Esophagus (tissue), 2 donors: Measurements from ENCODE around the gene ZNF787. TPM values are rescaled to one million over a fixed set of nuclear protein-coding genes. Genes with fewer than 3 reads are reported as not detected.
A peak's percentile ranks its signal among the peaks of the same experiment; 100 is the strongest.

Experiments used
- H3K27ac ChIP-seq, 2 donors: one replicate each; pipeline ENCODE4 v1.5.1; 2013; ENCODE audit warnings: low read depth in 2 of 2, mild to moderate bottlenecking in 2 of 2, inconsistent platforms in 1 of 2, low read length in 1 of 2, moderate library complexity in 1 of 2
- H3K27me3 ChIP-seq, 2 donors: one replicate each; pipeline ENCODE4 v1.6.1; 2013; ENCODE audit warnings: low read length in 2 of 2, control low read depth in 1 of 2, mild to moderate bottlenecking in 1 of 2; ENCODE audit not compliant: insufficient read depth in 2 of 2, control insufficient read depth in 1 of 2
- H3K36me3 ChIP-seq, 2 donors: one replicate each; pipeline ENCODE4 v1.6.1; 2013; ENCODE audit warnings: low read length in 1 of 2; ENCODE audit not compliant: control insufficient read depth in 2 of 2, insufficient read depth in 2 of 2
- H3K4me1 ChIP-seq, 2 donors: one replicate each; pipeline ENCODE4 v1.6.1; 2013; ENCODE audit warnings: low read length in 1 of 2; ENCODE audit not compliant: control insufficient read depth in 2 of 2, insufficient read depth in 2 of 2
- H3K4me3 ChIP-seq, 2 donors: one replicate each; pipeline ENCODE4 v1.5.1; 2013; ENCODE audit warnings: low read length in 2 of 2, mild to moderate bottlenecking in 2 of 2, low read depth in 1 of 2, moderate library complexity in 1 of 2
- H3K9me3 ChIP-seq, 2 donors: one replicate each; pipeline ENCODE4 v1.6.1; 2013; ENCODE audit warnings: mild to moderate bottlenecking in 2 of 2, low read depth in 1 of 2, low read length in 1 of 2, moderate library complexity in 1 of 2; ENCODE audit not compliant: control insufficient read depth in 2 of 2, insufficient read depth in 1 of 2
- WGBS, 2 donors: extraction: QIAGEN DNeasy Blood & Tissue Kit; methylation state at CpG; one replicate each; pipeline ENCODE4 v1.1.7; 2013; 5-methylcytosine and 5-hydroxymethylcytosine counted together
- polyA plus RNA-seq, 2 donors: library from polyadenylated mRNA; stranded (reverse); fragments of 200-250 nt; gene quantifications; one replicate each; pipeline ENCODE4 v1.2.3, GENCODE V29; 2013
- donor health status: healthy with polysubstance abuse.
- donor health status: Bipolar disorder and iron deficiency.

Gene ZNF787
- polyA plus RNA-seq, 2 donors, result 17.0 to 19.0 TPM

- no peaks in the 10 kb centered on the region for H3K9me3 ChIP-seq
- H3K27ac ChIP-seq, result no peak overlapping the region
- 77 to 89% methylated on average over 10 of the region's 10 CpGs for WGBS, 2 donors
- H3K4me3 ChIP-seq, result no peak overlapping the region
- peaks cover 0 to 25% of the 10 kb centered on the region in 2 donors for H3K36me3 ChIP-seq
- H3K27me3 ChIP-seq, result no peaks in the 10 kb centered on the region
- H3K4me1 ChIP-seq, result peaks cover 4 to 6% of the 10 kb centered on the region in 2 donors
Observed at GRCh38 chr19:56145698-56146097, 24.6 kb upstream of the ZNF787 start.

DNA sequence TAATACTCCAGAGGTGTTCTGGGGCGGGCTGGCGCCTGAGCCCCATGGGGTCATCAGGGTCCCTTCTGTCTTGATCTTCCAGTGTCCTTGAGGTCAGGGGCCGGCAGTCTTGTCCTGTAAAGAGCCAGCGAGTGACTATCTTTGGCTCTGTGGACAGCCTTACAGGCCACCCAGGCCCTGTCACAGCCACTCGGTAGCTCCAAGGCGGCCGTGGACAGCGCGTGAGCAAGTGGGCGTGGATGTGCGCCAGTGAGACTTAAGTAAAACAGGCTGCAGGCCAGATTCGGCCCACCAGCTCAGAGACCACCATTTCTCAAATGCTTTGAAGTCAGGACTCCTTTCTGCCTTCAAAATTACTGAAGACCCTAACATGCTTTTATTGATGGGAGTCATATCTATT is 23.7 kb upstream of the ZNF787 start:
- Histone ChIP-seq H3K9me3 (no peaks in the 10 kb centered on the region), H3K27me3 (no peaks in the 10 kb centered on the region), H3K4me1 (peaks cover 4 to 9% of the 10 kb centered on the region in 2 donors), H3K4me3 (no peak overlapping the region), H3K27ac (no peak overlapping the region), H3K36me3 (peaks cover 0 to 23% of the 10 kb centered on the region in 2 donors)
- 90 to 91% methylated on average over 12 of the region's 12 CpGs for WGBS, 2 donors

DNA sequence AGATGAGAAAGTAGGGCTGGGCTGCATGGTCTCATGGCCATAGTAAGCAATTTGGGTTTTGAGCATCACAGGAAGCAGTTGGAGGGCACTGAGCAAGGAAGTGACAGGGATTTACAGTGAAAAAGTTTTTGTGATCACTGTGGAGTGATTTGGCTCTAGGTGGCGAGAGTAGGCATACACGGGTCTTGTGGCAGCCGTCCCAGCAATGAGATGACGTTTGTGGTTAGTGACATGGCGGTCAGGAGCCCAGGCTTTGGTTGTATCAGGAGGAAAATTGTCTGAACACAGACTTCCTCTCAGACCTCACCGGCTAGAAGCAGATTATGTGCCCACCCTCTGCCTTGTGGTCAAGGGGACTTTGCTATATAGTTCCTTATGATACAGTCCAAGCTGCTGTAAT is 23.3 kb upstream of the ZNF787 start:
- Histone ChIP-seq H3K4me1 (peaks cover 4 to 10% of the 10 kb centered on the region in 2 donors), H3K27ac (no peak overlapping the region), H3K9me3 (no peaks in the 10 kb centered on the region), H3K36me3 (peaks cover 0 to 21% of the 10 kb centered on the region in 2 donors), H3K4me3 (no peak overlapping the region), H3K27me3 (no peaks in the 10 kb centered on the region)
- 62 to 73% methylated on average over 6 of the region's 6 CpGs for WGBS, 2 donors

DNA sequence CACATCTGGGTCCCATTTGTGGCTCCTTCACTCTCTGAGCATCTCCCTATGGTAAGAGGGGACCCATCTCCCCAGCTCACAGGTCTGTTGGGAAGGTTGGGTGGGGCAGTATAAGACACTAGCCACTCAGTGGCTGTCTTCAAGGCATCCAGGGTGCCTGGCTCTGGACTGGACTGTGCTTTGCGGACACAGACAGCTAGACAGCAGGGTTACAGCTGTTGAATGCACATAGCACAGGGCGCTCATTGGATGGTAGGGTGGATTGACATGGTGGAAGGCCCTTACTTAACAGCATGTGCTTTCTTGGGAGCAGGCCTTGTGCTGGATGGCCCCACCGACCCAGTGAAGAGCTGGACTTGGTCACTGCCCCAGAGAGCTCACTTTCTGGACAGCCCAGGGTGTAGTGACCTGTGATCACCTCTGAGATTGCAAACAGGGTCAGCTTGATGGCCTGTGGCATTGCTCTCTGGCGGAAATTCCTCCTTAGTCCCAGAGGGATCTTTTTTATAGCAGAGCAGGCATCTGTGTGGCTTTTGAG is 21.9 kb upstream of the ZNF787 start:
- Histone ChIP-seq H3K36me3 (peaks cover 0 to 14% of the 10 kb centered on the region in 2 donors), H3K4me3 (no peak overlapping the region), H3K9me3 (no peaks in the 10 kb centered on the region), H3K27ac (peak overlapping the region in 1 of 2 donors; percentile 15), H3K27me3 (no peaks in the 10 kb centered on the region), H3K4me1 (peaks cover 4 to 10% of the 10 kb centered on the region in 2 donors)
- 84 to 85% methylated on average over 4 of the region's 4 CpGs for WGBS, 2 donors

- WGBS, 2 donors, result 36 to 40% methylated on average over 17 of the region's 17 CpGs
Observed at GRCh38 chr19:56142087-56142787, 21.1 kb upstream of the ZNF787 start.

GRCh38 chr19:56141417-56141993 is 20.4 kb upstream of the ZNF787 start:
- Histone ChIP-seq H3K27ac (peak overlapping the region; percentile 57 to 70), H3K36me3 (no peaks in the 10 kb centered on the region)
- 1% methylated on average over 20 to 24 of the region's 26 CpGs for WGBS, 2 donors

More at GRCh38 chr19:56142087-56142787, 21.1 kb upstream of the ZNF787 start:
- H3K36me3 ChIP-seq, result peaks cover 0 to 7% of the 10 kb centered on the region in 2 donors
- peaks cover 4 to 10% of the 10 kb centered on the region in 2 donors for H3K4me1 ChIP-seq
- H3K27ac ChIP-seq, result peak overlapping the region; percentile 36 to 57
- H3K9me3 ChIP-seq, result no peaks in the 10 kb centered on the region
- H3K4me3 ChIP-seq, result peak overlapping the region; percentile 16 to 62
- no peaks in the 10 kb centered on the region for H3K27me3 ChIP-seq

DNA sequence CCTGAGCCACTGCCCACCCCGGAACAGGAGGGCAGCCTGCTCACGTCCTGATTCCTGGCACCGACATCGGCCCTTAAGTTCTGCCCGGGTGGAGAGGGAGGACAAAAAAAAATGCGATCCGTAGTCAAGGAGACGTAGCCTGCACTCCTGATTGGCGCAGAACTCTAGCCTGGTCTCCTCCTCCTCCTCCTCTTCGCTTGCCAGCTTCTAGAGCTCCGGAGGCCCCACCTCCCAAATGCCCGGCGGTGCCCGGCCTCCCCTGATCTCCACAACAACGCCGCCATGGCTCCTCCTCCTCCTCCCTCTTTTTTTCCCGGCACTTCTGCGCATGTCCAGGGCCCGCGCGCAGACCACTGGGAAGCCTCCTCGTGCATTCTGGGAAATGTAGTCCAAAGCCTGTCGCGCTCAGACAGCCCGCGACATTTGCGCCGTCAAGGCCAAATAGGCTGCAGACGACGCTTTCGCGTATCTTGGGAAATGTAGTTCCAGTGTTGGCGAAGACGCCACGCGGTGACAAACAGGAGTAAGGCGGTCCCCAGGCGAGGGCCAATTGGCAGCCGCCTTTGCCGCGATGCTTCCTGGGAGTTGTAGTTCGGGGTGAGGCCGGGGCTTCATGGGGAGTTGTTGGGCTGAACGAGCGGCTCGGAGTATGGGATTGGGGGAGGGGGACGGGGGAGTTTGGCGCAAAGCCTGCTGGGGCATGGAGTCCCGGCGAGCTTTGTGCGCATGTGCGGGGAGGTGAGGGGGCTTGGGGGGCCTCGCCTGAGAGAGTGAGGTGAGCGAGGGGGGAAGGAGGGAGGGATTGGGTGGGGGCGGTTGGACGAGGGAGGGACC is 19.7 kb upstream of the ZNF787 start, which contains the start of gene ZNF444:
Gene ZNF444, plus strand, starts transcription at position 705 of the 834 bp plus-strand sequence. CDS start 5,625 bp downstream, outside the sequence.
- H3K9me3 ChIP-seq, result no peaks in the 10 kb centered on the region
- peaks cover 4 to 10% of the 10 kb centered on the region in 2 donors for H3K4me1 ChIP-seq
- peak within 1 kb of the TSS; percentile 50 to 62 for H3K4me3 ChIP-seq
- WGBS, 2 donors, result 0 to 1% methylated on average over 54 to 56 of the region's 56 CpGs
- peak within 1 kb of the TSS; percentile 83 to 85 for H3K27ac ChIP-seq
- H3K27me3 ChIP-seq, result no peaks in the 10 kb centered on the region
- H3K36me3 ChIP-seq, result no peaks in the 10 kb centered on the region

More at GRCh38 chr19:56141417-56141993, 20.4 kb upstream of the ZNF787 start:
- Histone ChIP-seq H3K9me3 (no peaks in the 10 kb centered on the region), H3K27me3 (no peaks in the 10 kb centered on the region), H3K4me3 (peak overlapping the region; percentile 50 to 62), H3K4me1 (peaks cover 4 to 10% of the 10 kb centered on the region in 2 donors)

DNA sequence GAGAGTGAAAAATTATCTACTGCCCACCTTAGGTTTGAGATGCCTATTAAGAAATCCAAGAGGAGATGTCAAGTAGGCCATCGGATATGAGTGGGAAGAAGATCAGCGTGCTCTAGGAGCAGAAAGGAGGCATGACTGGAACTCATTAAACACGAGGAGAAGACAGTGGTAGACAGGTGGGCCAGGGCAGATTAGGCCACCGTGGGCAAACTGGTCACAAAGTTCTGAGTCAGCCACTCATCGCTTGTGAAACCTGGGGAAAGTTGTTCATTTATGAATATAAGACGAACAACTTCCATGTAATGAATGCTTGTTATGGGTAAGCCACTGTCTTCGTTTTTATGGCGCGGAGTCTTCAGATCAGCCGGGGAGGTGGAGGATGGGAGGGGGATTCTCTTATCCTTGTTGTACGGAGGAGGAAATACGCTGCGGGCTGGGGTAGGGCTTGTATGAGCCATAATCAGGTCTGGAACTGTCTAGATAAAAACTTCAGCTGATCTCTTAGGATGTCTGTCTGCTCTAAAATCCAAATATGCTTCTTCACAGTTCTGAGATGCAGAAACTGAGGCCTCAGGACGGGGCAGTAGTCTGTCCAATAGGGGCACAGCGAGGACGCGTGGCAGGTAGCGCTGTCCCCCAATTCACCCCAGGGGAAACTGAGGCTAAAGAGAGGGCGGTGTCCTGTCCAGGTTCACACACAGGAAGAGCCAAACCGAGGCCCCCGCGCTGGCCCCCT is 18.9 kb upstream of the ZNF787 start:
- H3K27ac ChIP-seq, result peak overlapping the region; percentile 83 to 85
- no peaks in the 10 kb centered on the region for H3K36me3 ChIP-seq
- H3K9me3 ChIP-seq, result no peaks in the 10 kb centered on the region
- H3K4me3 ChIP-seq, result peak overlapping the region; percentile 50 to 55
- 27 to 29% methylated on average over 22 of the region's 22 CpGs for WGBS, 2 donors
- H3K4me1 ChIP-seq, result peaks cover 4 to 14% of the 10 kb centered on the region in 2 donors
- H3K27me3 ChIP-seq, result no peaks in the 10 kb centered on the region
